SK-N-MC (cell line): ENCODE measurements around the gene TMEM43.

Experiments
- EZH2 ChIP-seq: fragments of 200-600 bp; sonication (generic); IDR thresholded peaks from one replicate; pipeline ENCODE4 v1.6.1; 2017; ENCODE audit warnings: antibody characterized with exemption
- FOXP2 ChIP-seq: optimal IDR thresholded peaks from 2 replicates; pipeline ENCODE3; 2011; ENCODE audit warnings: mild to moderate bottlenecking, moderate library complexity; ENCODE audit not compliant: insufficient read depth; ENCODE audit errors: extremely low read length, control extremely low read depth
- POLR2AphosphoS5 ChIP-seq: IDR thresholded peaks from 2 replicates; pipeline ENCODE4 v1.6.1; 2012; ENCODE audit warnings: mild to moderate bottlenecking, low read depth, low read length, borderline replicate concordance

DNA sequence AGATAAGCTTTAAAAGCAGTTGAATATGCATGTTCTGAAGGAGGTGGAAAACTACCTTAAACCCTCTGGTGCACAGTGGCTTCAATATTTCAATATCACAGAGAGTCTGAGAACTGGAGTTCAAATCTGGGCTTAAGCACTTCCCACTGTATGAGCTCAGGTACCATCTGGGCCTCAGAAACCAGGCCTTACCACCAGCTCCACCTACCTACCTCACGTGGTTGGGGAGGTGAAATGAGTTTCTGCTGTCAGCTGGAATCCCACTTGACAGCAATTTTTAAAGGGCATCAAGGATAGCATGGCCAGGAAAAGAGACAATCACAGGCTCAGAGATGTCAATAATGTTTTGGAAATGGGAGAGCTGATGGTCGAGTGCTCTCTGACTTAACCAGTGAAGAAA lies 5.2 kb upstream of the TMEM43 start:
- TF ChIP-seq EZH2: no peak
- TF ChIP-seq POLR2AphosphoS5: no peak
- TF ChIP-seq FOXP2: no peak
